HG02885 (cell line): ENCODE data around the gene DCTN5.
A peak's percentile ranks its signal among the peaks of the same experiment; 100 is the strongest.

Experiments used
- ATAC-seq: cut with Tn5 transposase; IDR thresholded peaks from one replicate; pipeline ENCODE4 v1.9.1; 2021; ENCODE audit warnings: mild to moderate bottlenecking; ENCODE audit not compliant: unreplicated experiment, poor library complexity

The DCTN5 gene

GRCh38 chr16:23651943-23652468 is 10.7 kb downstream of the DCTN5 start:
- no peak for ATAC-seq

- no peak for ATAC-seq
Measured at GRCh38 chr16:23663918-23664317, 22.7 kb downstream of the DCTN5 start.

GRCh38 chr16:23666571-23667354 is 25.5 kb downstream of the DCTN5 start:
- ATAC-seq = no peak

GRCh38 chr16:23667355-23667659 is 26.0 kb downstream of the DCTN5 start:
- no peak for ATAC-seq

- ATAC-seq = no peak
Measured at GRCh38 chr16:23668225-23668624, 27.0 kb downstream of the DCTN5 start.

GRCh38 chr16:23668873-23669272 is 27.6 kb downstream of the DCTN5 start:
- ATAC-seq = no peak

- peak; percentile 99 for ATAC-seq
Measured at GRCh38 chr16:23670137-23670776, 29.0 kb downstream of the DCTN5 start.

- no peak for ATAC-seq
Measured at GRCh38 chr16:23673971-23674614, 32.8 kb downstream of the DCTN5 start.

GRCh38 chr16:23676924-23677480 is 35.7 kb downstream of the DCTN5 start:
- no peak for ATAC-seq

GRCh38 chr16:23678430-23679273 is 37.4 kb downstream of the DCTN5 start, which contains the start of gene PLK1:
TSS of gene PLK1 (plus strand) at chr16:23678889. CDS start at chr16:23678933, 44 bp downstream.
- ATAC-seq = peak; percentile 82

GRCh38 chr16:23679274-23679985 is 38.2 kb downstream of the DCTN5 start:
- ATAC-seq = peak; percentile 14

GRCh38 chr16:23679986-23680336 is 38.7 kb downstream of the DCTN5 start:
- no peak for ATAC-seq

- no peak for ATAC-seq
Measured at GRCh38 chr16:23682181-23682580, 40.9 kb downstream of the DCTN5 start.

- ATAC-seq = no peak
Measured at GRCh38 chr16:23683487-23683886, 42.2 kb downstream of the DCTN5 start.

- ATAC-seq = no peak
Measured at GRCh38 chr16:23687034-23687808, 46.0 kb downstream of the DCTN5 start.

- no peak for ATAC-seq
Measured at GRCh38 chr16:23689442-23690187, 48.3 kb downstream of the DCTN5 start.

GRCh38 chr16:23690771-23691482 is 49.7 kb downstream of the DCTN5 start:
- ATAC-seq = no peak
